HG02759 (cell line): ENCODE measurements around the gene CMTM5.
"Not testable (repeated sequence)": the region's sequence is repeated elsewhere in the genome, so short reads cannot be mapped to it uniquely, and the experiment has no call there.

Experiments
- ATAC-seq: cut with Tn5 transposase; IDR thresholded peaks from one replicate; pipeline ENCODE4 v1.9.1; 2021; ENCODE audit warnings: mild to moderate bottlenecking, moderate library complexity; ENCODE audit not compliant: unreplicated experiment

Gene CMTM5

GRCh38 chr14:23377573-23378563 lies 1.0 kb downstream of the CMTM5 start:
- no peak for ATAC-seq

GRCh38 chr14:23378612-23379220 lies 1.9 kb downstream of the CMTM5 start:
- no peak for ATAC-seq

GRCh38 chr14:23379366-23380196 lies 2.7 kb downstream of the CMTM5 start:
- peak; percentile 54 for ATAC-seq

- no peak for ATAC-seq
Observed at GRCh38 chr14:23380197-23380914, 3.5 kb downstream of the CMTM5 start.

- ATAC-seq, result no peak
Observed at GRCh38 chr14:23380976-23381375, 4.1 kb downstream of the CMTM5 start.

GRCh38 chr14:23381871-23382270 lies 5.0 kb downstream of the CMTM5 start:
- no peak for ATAC-seq

GRCh38 chr14:23382276-23382675 lies 5.4 kb downstream of the CMTM5 start:
- ATAC-seq, result no peak

GRCh38 chr14:23382731-23383440 lies 6.0 kb downstream of the CMTM5 start:
- ATAC-seq, result no peak

GRCh38 chr14:23384364-23385080 lies 7.7 kb downstream of the CMTM5 start:
- ATAC-seq, result no peak

- no peak for ATAC-seq
Observed at GRCh38 chr14:23385244-23385641, 8.4 kb downstream of the CMTM5 start.

- ATAC-seq, result no peak
Observed at GRCh38 chr14:23385642-23386265, 8.9 kb downstream of the CMTM5 start.

- ATAC-seq, result not testable (repeated sequence)
Observed at GRCh38 chr14:23386266-23386657, 9.4 kb downstream of the CMTM5 start.

GRCh38 chr14:23386999-23387398 lies 10.2 kb downstream of the CMTM5 start:
- ATAC-seq, result no peak

- ATAC-seq, result no peak
Observed at GRCh38 chr14:23387916-23388882, 11.4 kb downstream of the CMTM5 start.

- no peak for ATAC-seq
Observed at GRCh38 chr14:23388996-23389395, 12.2 kb downstream of the CMTM5 start.

GRCh38 chr14:23389396-23389795 lies 12.6 kb downstream of the CMTM5 start:
- ATAC-seq, result no peak

- not testable (repeated sequence) for ATAC-seq
Observed at GRCh38 chr14:23389871-23390270, 13.0 kb downstream of the CMTM5 start.

- no peak for ATAC-seq
Observed at GRCh38 chr14:23392613-23393012, 15.8 kb downstream of the CMTM5 start.
